H1 (cell line): ENCODE results near the gene DCLK1.

Experiments used
- CBX8 ChIP-seq: fragments of 300-800, 300-1000 bp; sonication (generic); IDR thresholded peaks from 2 replicates; pipeline ENCODE4 v1.7.1; 2016; ENCODE audit warnings: low read depth, low read length, borderline replicate concordance
- CEBPB ChIP-seq: IDR thresholded peaks from 2 replicates; pipeline ENCODE4 v1.6.1; 2012; ENCODE audit warnings: low read depth, low read length
- CTCF ChIP-seq, 3 experiments: IDR thresholded peaks; 1 replicate in 2 of 3; 2 replicates in 1 of 3; pipeline versions ENCODE4 v1.5.1 to v1.6.1; 2011; ENCODE audit warnings: low read length in 3 of 3, mild to moderate bottlenecking in 3 of 3, inconsistent platforms in 2 of 3, low read depth in 1 of 3, moderate library complexity in 1 of 3; ENCODE audit not compliant: insufficient read depth in 1 of 3; ENCODE audit errors: control extremely low read depth in 1 of 3
- EP300 ChIP-seq, 2 experiments: IDR thresholded peaks; 1 replicate in 1 of 2; 2 replicates in 1 of 2; pipeline ENCODE4 v1.6.1; 2011 to 2012; ENCODE audit warnings: low read depth in 2 of 2, low read length in 2 of 2, mild to moderate bottlenecking in 2 of 2, borderline replicate concordance in 1 of 2, inconsistent platforms in 1 of 2, moderate library complexity in 1 of 2
- HDAC2 ChIP-seq, 2 experiments: fragments of 300-600 bp in 1 of 2; sonication (generic) in 1 of 2; IDR thresholded peaks; 2 replicates each; pipeline ENCODE4 v1.6.1; 2011 to 2012; ENCODE audit warnings: low read depth in 2 of 2, low read length in 2 of 2, mild to moderate bottlenecking in 2 of 2, moderate library complexity in 2 of 2, borderline replicate concordance in 1 of 2, inconsistent platforms in 1 of 2
- POLR2A ChIP-seq, 2 experiments: IDR thresholded peaks; 1 replicate in 1 of 2; 2 replicates in 1 of 2; pipeline ENCODE4 v1.6.1; 2011; ENCODE audit warnings: low read depth in 2 of 2, low read length in 2 of 2, mild to moderate bottlenecking in 2 of 2; ENCODE audit errors: control extremely low read depth in 1 of 2
- RFX5 ChIP-seq: IDR thresholded peaks from 2 replicates; pipeline ENCODE4 v1.6.1; 2011; ENCODE audit warnings: low read depth, low read length, improper control_type of control experiment, borderline replicate concordance
- SP1 ChIP-seq: IDR thresholded peaks from 2 replicates; pipeline ENCODE4 v1.6.1; 2011; ENCODE audit warnings: low read depth, low read length
- USF2 ChIP-seq: IDR thresholded peaks from 2 replicates; pipeline ENCODE4 v1.6.1; 2011; ENCODE audit warnings: low read length, improper control_type of control experiment
- ZNF274 ChIP-seq: IDR thresholded peaks from 2 replicates; pipeline ENCODE4 v1.7.0; 2012; ENCODE audit warnings: low read length, borderline replicate concordance; ENCODE audit errors: extremely low read depth

- TF ChIP-seq USF2 (no peak), ZNF274 (no peak), POLR2A (IDR thresholded peaks at IDR 0.05; ENCODE audit: control extremely low read depth in 1 of 2, low read depth in 2 of 2, low read length in 2 of 2) (no peak), CTCF (IDR thresholded peaks at IDR 0.05; ENCODE audit: control extremely low read depth in 1 of 3, insufficient read depth in 1 of 3, low read depth in 1 of 3, low read length in 3 of 3) (no peak), CEBPB (no peak), HDAC2 (IDR thresholded peaks at IDR 0.05; ENCODE audit: borderline replicate concordance in 1 of 2, low read depth in 2 of 2, low read length in 2 of 2) (no peak), RFX5 (no peak), SP1 (no peak), CBX8 (no peak), EP300 (IDR thresholded peaks at IDR 0.05; ENCODE audit: borderline replicate concordance in 1 of 2, low read depth in 2 of 2, low read length in 2 of 2) (no peak)
Observed at GRCh38 chr13:36046672-36047071, 84.5 kb downstream of the DCLK1 start.
